SIG-M5 treated with dmso at 0.1 percent for 504 hours (cell line): ENCODE measurements around the gene KCP.

Experiments used
- DNase-seq: peaks from one replicate; lab custom pipeline; 2025; ENCODE audit not compliant: unreplicated experiment; lab: John Stamatoyannopoulos, UW

KCP gene

DNA sequence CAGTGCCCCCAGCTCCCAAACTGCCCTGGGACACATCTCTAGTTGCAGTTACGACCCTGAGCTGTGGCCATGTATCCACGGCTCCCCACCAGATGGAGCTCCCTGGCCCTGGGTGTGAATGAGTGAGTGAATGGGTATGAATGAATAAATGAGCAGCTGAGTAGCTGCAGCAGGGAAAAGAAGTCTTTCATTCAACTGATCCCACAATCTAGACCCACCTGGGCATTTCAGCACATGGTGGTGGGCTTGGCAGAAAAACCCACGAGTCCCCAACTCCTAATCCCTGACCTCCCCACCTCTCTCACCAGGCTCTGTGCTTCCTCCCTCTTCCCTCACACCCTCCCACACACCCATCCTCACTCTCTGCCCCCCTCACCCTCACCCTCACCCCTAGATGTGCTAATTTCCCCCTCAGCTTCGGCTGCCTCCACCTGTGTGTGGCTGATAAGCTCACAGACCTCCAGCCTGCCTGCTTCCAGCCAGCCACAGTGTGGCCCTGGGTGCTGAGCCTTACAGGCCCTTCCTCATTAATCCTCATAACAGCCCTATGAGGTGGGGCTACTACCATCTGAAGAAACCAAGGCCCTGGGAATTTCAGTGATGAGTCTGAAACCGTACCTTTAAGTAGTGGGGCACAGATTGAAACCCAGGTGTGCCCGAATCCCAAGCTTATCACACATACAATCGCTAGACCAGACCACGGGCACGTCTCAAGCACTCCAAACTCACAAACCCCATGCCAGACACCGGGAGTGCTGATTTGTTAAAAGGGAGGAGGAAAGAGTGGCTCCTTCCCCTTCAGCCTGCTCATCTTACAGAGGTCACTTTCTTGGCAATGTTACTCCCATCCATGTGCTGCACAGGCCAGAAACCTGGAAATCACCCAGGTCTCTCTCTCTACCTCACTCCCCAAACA is 50.1 kb downstream of the KCP start:
- DNase-seq: no peak

DNA sequence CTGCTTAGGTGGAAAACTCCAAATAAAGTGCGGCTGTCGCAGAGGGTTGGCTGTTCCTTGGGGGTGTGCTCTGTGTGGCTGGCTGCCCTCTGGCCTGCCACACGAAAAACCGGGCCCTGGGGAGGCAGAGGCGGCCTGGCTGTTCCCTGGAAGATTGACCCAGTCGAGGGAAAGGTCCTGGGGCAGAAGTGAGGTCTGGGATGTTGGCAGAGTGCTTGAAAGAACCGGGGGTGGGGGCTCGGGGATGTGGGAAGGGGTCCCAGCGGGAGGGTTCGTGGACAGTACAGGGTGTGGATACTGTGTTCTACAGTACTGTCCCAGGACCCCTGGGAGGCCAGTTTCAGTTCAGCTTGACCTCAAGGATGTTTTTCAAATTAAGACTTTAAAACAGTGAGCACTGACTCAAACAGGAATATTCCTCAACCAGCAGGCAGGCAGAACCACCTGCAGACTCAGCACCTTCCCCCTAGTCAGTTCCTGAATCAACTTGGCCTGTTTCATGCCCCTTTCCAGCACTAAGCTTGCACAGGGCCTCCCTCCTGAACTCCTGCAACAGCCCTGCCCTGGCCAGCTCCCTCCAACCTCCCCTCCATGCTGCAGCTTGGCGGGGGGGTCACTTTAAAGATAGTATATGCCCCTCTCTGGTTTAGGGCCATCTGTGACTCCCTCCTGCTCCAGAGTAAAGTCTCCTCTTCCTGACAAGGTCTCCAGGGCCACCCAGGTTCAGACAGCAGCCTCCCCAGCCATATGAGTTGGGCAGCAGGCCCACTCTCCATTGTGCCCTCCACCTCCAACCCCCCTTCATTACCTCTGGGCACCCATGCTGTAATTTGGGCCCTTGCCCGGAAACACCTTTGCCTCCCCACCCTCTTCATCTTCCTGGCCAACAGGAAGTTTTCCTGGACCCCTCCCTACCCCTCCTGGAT is 51.0 kb downstream of the KCP start:
- DNase-seq: no peak

DNA sequence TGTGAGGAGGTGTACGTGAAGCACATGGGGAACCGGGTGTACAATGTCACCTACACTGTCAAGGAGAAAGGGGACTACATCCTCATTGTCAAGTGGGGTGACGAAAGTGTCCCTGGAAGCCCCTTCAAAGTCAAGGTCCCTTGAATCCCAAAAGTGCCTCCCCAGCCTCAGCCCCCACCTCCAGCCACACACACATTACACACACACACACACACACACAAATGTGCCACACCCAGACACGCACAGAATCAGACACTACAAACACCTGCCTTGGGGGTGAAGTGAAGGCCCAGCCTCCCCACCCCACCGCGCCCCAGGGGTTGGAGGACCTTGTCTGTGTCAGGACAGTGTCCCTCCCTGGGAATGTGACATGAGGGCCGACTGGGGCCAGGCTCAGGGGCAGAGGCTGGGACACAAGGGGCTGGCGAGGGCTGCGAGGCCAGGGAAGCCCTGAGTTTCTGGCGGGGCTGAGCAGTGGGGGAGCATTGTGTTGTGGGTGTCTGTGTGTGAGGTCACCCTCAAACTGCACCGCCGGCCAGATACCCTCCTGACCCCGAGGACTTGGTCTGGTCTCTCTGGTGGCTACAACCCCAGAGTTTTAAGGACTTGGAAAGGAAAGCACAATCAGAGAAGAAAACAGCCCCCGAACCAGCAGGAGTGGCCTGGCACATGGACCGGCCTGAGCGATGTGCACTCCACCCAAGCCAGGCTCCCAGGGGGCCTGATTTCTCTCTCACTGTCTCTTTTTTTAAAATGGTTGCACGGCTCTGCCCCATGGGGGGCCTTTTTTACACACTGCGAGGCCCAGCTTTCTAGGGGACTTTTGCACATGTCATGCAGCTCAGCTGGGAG is 51.9 kb downstream of the KCP start:
- DNase-seq: no peak

DNA sequence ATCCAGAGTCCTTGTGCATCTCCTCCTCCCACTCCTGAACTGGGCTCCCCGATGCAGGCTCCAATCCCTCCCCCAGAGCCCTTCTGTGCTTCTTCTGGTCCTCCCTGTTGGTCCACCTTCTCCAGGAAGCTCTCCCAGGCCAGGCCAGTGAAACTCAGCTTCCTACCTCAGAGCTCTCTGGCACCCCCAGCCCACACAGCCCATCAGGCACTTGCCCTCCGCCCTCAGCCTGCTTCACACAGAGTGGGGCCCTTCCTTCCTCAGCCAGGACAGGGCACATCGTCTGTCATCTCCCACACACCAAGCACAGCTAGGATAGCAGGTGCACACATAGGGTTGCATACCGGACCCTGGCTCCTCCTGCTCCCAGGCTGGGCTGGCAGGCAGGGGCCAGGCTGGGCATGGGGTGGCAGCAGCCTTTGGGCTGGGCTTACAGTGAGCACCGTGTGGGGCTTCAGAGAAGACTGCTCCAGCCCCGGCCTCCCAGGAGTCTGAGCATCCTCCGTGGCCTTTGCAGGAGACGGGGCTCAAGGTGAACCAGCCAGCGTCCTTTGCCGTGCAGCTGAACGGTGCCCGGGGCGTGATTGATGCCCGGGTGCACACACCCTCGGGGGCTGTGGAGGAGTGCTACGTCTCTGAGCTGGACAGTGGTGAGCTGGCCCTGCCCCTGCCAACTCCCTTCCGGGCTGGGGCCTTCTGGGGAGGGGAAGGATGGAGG is 54.3 kb downstream of the KCP start:
- DNase-seq: no peak

DNA sequence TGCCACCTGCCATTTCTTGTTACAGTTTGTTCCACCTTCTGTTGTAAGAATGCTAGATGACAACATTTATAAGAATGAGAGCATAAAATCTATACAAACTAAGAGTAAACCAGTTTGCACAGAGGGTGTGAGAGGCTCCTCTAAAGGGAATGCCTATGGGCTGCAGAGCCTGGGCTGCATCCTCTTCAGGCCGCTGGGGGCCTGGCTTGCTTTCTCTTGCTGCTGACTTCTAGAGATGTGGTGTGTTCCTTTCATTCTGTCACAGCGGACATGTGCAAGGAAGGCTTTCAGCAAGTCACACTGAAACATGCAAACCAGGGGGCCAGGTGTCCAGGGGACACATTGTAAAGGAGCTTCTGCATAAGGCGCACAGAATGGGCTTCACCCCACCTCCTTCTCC is 55.0 kb downstream of the KCP start:
- no peak for DNase-seq

DNA sequence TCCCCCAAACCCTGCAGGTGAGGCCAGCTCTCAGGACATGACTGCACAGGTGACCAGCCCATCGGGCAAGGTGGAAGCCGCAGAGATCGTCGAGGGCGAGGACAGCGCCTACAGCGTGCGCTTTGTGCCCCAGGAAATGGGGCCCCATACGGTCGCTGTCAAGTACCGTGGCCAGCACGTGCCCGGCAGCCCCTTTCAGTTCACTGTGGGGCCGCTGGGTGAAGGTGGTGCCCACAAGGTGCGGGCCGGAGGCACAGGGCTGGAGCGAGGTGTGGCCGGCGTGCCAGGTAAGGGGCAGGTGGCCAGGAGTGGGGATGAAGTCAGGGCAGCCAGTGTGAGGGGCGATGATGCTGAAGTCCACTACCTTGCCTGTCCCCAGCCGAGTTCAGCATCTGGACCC is 56.1 kb downstream of the KCP start:
- DNase-seq: no peak

DNA sequence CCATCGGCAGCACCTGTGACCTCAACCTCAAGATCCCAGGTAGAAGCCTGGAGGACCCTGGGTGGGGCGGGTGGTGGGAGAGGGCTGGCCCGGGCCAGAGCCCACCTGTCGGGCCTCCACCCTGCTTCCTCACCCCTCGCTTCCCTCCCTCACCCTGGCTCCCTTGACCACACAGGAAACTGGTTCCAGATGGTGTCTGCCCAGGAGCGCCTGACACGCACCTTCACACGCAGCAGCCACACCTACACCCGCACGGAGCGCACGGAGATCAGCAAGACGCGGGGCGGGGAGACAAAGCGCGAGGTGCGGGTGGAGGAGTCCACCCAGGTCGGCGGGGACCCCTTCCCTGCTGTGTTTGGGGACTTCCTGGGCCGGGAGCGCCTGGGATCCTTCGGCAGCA is 56.7 kb downstream of the KCP start:
- DNase-seq: no peak

DNA sequence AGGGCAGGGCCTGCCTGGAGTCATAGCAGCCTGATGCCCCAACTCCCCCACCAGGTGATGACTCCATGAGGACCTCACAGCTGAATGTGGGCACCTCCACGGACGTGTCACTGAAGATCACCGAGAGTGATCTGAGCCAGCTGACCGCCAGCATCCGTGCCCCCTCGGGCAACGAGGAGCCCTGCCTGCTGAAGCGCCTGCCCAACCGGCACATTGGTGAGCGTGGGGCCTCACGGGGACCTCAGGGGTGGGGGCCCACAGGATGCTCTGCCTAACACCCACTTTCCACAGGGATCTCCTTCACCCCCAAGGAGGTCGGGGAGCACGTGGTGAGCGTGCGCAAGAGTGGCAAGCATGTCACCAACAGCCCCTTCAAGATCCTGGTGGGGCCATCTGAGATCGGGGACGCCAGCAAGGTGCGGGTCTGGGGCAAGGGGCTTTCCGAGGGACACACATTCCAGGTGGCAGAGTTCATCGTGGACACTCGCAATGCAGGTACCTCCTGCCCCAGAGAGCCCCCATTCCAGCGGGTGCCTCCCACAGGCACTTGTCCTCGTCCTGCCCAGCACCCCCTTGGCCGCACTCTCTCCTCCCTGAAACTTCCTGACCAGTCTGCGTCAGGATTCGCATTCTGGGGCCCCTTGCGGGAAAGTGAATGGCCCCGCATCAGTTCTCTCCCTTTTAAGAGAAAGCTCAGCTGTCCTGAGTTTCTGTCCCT is 57.8 kb downstream of the KCP start:
- no peak for DNase-seq

DNA sequence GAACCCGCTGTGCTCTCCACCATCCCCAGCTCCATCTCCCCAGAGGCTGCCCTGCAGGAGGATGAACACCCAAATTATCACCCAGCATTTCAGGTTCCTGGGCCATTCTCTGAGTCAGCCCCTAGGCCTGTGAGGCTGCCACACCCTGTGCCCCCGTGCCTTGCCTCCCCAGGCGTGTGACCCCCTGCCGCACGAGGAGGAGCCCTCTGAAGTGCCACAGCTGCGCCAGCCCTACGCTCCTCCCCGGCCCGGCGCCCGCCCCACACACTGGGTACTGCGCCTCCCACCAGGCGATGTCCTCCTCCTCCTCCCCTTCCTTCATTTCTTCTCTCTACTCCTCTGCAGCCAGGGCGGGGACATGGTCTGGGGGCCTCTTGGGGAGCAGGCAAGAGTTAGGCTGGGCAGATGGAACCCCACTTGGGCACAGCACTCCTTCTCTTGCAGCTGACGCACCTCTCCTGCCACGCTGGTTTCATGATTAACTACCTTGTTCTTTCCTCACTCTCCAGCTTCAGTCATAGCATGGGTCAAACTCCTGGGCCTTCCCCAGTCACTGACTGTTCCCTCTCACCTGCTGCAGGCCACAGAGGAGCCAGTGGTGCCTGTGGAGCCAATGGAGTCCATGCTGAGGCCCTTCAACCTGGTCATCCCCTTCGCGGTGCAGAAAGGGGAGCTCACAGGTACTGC is 60.6 kb downstream of the KCP start:
- DNase-seq: no peak

DNA sequence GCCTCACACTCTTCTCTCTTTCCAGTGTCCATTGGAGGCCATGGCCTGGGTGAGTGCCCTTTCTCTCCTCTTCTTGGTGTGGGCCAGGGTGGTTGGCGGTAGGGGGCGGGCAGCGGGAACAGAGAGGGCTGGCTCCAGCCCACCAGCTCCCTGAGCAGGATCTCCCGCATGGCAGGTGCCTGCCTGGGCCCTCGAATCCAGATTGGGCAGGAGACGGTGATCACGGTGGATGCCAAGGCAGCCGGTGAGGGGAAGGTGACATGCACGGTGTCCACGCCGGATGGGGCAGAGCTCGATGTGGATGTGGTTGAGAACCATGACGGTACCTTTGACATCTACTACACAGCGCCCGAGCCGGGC is 61.4 kb downstream of the KCP start:
- no peak for DNase-seq

DNA sequence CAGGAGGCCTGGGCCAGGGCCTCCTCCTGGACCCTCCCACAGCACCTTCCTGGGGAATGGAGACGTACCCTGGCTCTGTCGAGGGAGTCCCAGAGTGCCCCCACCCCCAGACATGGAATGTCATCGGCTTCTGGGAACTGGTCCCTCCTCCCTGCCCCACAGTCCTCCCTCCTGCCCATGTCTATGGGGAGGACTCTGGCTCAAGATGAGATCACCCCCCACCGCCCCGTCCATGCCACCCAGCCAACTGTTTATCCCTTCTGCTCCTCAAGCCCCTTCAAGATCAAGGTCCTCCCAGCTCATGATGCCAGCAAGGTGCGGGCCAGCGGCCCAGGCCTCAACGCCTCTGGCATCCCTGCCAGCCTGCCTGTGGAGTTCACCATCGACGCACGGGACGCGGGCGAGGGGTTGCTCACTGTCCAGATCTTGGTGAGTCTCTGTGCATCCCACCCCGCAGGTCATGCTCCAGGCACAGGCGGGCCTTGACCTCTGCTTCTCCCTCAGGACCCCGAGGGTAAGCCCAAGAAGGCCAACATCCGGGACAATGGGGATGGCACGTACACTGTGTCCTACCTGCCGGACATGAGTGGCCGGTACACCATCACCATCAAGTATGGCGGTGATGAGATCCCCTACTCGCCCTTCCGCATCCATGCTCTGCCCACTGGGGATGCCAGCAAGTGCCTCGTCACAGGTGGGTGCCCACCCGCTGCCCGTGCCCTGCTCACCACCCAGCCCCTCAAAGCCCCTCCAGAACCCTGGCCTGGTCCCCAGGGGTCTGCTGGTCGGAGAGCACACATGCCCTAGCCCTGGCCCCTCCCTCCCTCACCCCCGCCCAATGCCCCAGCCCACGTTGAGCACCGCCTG is 62.0 kb downstream of the KCP start:
- no peak for DNase-seq

DNA sequence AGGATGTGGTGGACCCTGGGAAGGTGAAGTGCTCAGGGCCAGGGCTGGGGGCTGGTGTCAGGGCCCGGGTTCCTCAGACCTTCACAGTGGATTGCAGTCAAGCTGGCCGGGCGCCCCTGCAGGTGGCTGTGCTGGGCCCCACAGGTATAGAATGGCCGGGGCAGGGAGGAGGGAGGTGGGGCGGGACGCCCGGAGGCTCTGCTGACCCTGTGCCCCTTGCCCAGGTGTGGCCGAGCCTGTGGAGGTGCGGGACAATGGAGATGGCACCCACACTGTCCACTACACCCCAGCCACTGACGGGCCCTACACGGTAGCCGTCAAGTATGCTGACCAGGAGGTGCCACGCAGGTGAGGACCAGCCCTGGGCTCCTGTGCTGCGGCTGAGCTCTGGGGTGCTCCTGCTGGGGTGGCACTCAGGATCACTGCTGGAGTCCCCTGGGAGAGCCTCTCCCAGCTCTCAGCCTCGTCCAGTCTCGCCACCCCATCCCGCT is 62.7 kb downstream of the KCP start:
- no peak for DNase-seq

DNA sequence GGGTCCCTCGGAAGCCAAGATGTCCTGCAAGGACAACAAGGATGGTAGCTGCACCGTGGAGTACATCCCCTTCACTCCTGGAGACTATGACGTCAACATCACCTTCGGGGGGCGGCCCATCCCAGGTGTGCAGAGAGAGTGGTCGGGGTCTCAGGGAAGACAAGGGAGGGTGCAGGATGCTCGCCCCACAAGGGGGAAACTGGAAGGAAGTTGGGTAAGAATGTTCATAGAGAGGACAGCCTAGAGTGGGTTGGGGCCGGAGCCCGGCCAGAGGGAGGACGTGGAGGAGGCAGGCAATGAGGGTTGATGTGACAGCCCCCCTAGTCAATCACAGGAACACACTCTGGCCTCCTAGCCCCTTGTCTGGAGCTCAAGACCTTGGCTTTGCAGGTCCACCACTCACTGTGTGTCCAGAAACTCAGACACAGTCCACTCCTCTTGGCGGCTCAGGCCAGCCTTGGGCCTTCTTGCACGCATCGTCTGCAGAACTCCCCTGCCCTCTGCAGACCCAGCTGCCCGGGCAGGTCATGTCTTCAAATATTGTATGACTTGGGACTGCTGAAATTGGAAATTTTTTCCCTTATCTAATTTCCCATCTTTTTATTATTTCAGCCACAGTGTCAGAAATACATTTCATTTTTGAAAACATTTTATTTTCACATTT is 63.6 kb downstream of the KCP start:
- no peak for DNase-seq

DNA sequence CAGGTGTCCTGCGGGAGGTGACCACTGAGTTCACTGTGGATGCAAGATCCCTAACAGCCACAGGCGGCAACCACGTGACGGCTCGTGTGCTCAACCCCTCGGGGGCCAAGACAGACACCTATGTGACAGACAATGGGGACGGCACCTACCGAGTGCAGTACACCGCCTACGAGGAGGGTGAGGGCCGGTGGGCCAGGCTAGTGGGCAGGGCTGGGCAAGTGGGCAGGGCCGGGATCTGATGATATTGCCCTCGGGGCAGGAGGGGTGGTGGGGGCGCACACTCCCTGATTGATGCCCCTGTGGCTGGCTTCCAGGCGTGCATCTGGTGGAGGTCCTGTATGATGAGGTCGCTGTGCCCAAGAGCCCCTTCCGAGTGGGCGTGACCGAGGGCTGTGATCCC is 64.5 kb downstream of the KCP start:
- DNase-seq: no peak

DNA sequence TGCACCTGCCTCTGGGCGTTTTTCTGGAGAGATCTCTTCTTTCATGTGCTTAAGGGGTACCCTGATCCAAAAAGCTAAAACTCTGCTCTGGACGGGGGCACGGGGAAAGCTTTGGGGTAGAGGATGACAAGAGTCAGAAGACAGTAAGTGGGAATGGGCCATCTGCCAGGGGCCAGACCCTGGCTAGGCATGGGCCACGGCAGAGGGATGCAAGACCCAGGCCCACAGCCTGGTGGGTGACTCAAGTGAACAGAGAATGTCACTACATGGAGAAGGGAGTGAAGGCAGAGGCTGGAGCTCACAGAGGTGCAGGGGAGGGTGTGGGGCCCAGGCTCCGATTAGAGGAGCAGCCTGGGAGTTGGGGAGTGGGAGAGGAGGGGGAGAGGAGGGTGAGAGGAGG is 65.0 kb downstream of the KCP start:
- no peak for DNase-seq

DNA sequence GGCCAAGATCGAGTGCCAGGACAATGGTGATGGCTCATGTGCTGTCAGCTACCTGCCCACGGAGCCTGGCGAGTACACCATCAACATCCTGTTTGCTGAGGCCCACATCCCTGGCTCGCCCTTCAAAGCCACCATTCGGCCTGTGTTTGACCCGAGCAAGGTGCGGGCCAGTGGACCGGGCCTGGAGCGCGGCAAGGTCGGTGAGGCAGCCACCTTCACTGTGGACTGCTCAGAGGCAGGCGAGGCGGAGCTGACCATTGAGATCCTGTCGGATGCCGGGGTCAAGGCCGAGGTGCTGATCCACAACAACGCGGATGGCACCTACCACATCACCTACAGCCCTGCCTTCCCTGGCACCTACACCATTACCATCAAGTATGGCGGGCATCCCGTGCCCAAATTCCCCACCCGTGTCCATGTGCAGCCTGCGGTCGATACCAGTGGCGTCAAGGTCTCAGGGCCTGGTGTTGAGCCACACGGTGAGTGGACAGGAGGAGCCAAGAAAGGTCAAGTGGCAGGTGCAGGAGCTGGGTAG is 65.7 kb downstream of the KCP start:
- DNase-seq: no peak

DNA sequence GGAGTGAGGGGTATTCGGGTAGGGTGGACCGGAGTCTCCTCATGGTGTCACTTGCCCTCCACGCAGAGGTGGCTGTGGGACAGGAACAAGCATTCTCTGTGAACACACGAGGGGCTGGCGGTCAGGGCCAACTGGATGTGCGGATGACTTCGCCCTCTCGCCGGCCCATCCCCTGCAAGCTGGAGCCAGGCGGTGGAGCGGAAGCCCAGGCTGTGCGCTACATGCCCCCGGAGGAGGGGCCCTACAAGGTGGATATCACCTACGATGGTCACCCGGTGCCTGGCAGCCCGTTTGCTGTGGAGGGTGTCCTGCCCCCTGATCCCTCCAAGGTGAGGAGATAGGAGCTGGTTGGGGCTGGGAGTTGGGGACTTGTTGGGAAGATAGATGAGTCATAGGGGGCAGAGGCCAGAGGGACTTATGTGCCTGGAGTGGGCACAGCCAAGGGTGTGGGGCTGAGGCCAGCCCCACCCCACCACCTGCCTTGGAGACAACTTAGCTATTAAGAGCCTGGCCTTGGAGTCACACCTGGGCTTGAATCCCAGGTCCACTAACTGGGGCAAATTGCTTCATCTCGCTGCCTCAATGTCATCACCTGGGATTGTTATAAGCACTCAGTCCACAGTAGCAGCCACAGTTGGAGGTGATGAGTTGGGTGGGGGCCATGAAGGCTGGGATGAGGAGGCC is 66.4 kb downstream of the KCP start:
- no peak for DNase-seq
